H1 (cell line): Measurements from ENCODE around the gene CDYL2.

Source experiments
- CEBPB ChIP-seq: IDR thresholded peaks from 2 replicates; pipeline ENCODE4 v1.6.1; 2012; ENCODE audit warnings: low read depth, low read length
- CTCF ChIP-seq, 3 experiments: IDR thresholded peaks; 1 replicate in 2 of 3; 2 replicates in 1 of 3; pipeline versions ENCODE4 v1.5.1 to v1.6.1; 2011; ENCODE audit warnings: low read length in 3 of 3, mild to moderate bottlenecking in 3 of 3, inconsistent platforms in 2 of 3, low read depth in 1 of 3, moderate library complexity in 1 of 3; ENCODE audit not compliant: insufficient read depth in 1 of 3; ENCODE audit errors: control extremely low read depth in 1 of 3
- GABPA ChIP-seq: IDR thresholded peaks from 2 replicates; pipeline ENCODE4 v1.6.1; 2011; ENCODE audit warnings: mild to moderate bottlenecking, low read length, moderate library complexity, borderline replicate concordance; ENCODE audit not compliant: insufficient read depth
- HDAC2 ChIP-seq, 2 experiments: fragments of 300-600 bp in 1 of 2; sonication (generic) in 1 of 2; IDR thresholded peaks; 2 replicates each; pipeline ENCODE4 v1.6.1; 2011 to 2012; ENCODE audit warnings: low read depth in 2 of 2, low read length in 2 of 2, mild to moderate bottlenecking in 2 of 2, moderate library complexity in 2 of 2, borderline replicate concordance in 1 of 2, inconsistent platforms in 1 of 2
- JUND ChIP-seq: IDR thresholded peaks from 2 replicates; pipeline ENCODE4 v1.6.1; 2011; ENCODE audit warnings: mild to moderate bottlenecking, improper control_type of control experiment, low read length
- NRF1 ChIP-seq: IDR thresholded peaks from 2 replicates; pipeline ENCODE4 v1.6.1; 2011; ENCODE audit warnings: mild to moderate bottlenecking, low read depth, low read length, improper control_type of control experiment
- POLR2A ChIP-seq, 2 experiments: IDR thresholded peaks; 1 replicate in 1 of 2; 2 replicates in 1 of 2; pipeline ENCODE4 v1.6.1; 2011; ENCODE audit warnings: low read depth in 2 of 2, low read length in 2 of 2, mild to moderate bottlenecking in 2 of 2; ENCODE audit errors: control extremely low read depth in 1 of 2
- POLR2AphosphoS5 ChIP-seq: IDR thresholded peaks from 2 replicates; pipeline ENCODE4 v1.6.1; 2011; ENCODE audit warnings: low read depth, low read length
- RBBP5 ChIP-seq: IDR thresholded peaks from 2 replicates; pipeline ENCODE4 v1.7.1; 2012; ENCODE audit warnings: low read depth, mild to moderate bottlenecking, inconsistent platforms, low read length, moderate library complexity, borderline replicate concordance
- SP1 ChIP-seq: IDR thresholded peaks from 2 replicates; pipeline ENCODE4 v1.6.1; 2011; ENCODE audit warnings: low read depth, low read length
- SP2 ChIP-seq: IDR thresholded peaks from 2 replicates; pipeline ENCODE4 v1.6.1; 2012; ENCODE audit warnings: mild to moderate bottlenecking, low read length, inconsistent platforms
- TEAD4 ChIP-seq: IDR thresholded peaks from 2 replicates; pipeline ENCODE4 v1.6.1; 2012; ENCODE audit warnings: low read depth, low read length, inconsistent platforms, mixed read lengths
- ZNF274 ChIP-seq: IDR thresholded peaks from 2 replicates; pipeline ENCODE4 v1.7.0; 2012; ENCODE audit warnings: low read length, borderline replicate concordance; ENCODE audit errors: extremely low read depth

- TF ChIP-seq CTCF (IDR thresholded peaks at IDR 0.05; ENCODE audit: control extremely low read depth in 1 of 3, insufficient read depth in 1 of 3, low read depth in 1 of 3, low read length in 3 of 3) (no peak), TEAD4 (no peak), SP2 (no peak), JUND (no peak), POLR2A (IDR thresholded peaks at IDR 0.05; ENCODE audit: control extremely low read depth in 1 of 2, low read depth in 2 of 2, low read length in 2 of 2) (no peak), POLR2AphosphoS5 (no peak), SP1 (no peak), CEBPB (no peak), GABPA (no peak), ZNF274 (no peak), RBBP5 (no peak), HDAC2 (IDR thresholded peaks at IDR 0.05; ENCODE audit: borderline replicate concordance in 1 of 2, low read depth in 2 of 2, low read length in 2 of 2) (no peak), NRF1 (no peak)
Measured at GRCh38 chr16:80587071-80587470, 217.3 kb downstream of the CDYL2 start.
